ENCODE measurements around the gene ARID4B. TPM values are rescaled to one million over a fixed set of nuclear protein-coding genes. Genes with fewer than 3 reads are reported as not detected.

Gene ARID4B
- total and polyA plus RNA-seq, 2 of the 13 experiments (the other 11 are each of a cell fraction or from before 2014, with no cell fraction given), result 9.7 to 24.6 TPM

DNA sequence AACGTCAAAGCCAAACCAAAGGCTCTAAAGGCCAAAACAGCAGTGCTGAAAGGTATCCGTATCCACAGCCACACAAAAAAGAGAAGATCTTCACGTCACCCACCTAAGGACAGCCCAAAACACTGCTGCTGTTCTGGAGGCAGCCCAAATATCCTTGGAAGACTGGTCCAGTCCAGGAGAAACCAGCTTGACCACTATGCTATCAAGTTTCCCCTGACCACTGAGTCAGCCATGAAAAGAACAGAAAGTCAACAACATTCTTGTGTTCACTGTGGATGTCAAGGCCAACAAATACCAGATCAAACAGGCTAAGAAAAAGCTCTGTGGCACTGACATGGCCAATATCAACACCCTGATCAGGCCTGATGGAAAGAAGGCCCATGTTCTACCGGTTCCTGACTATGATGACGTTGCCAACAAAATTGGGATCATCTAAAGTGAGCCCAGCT, 32.1 kb downstream of the ARID4B start (continued):
- TF ChIP-seq ZNF761 (CRISPR knock-in tag; conservative IDR thresholded peaks at IDR 0.05) (no peak), ZNF282 (IDR thresholded peaks at IDR 0.05; ENCODE audit: partially characterized antibody) (no peak), IKZF4 (CRISPR knock-in tag; IDR thresholded peaks at IDR 0.05; ENCODE audit: borderline replicate concordance, low read depth, not compliant biosample characterization) (no peak), ARNTL (CRISPR knock-in tag; IDR thresholded peaks at IDR 0.05) (no peak), ZSCAN22 (CRISPR knock-in tag; IDR thresholded peaks at IDR 0.05) (no peak), ZBTB42 (CRISPR knock-in tag; IDR thresholded peaks at IDR 0.05) (no peak), KDM3A (CRISPR knock-in tag; IDR thresholded peaks at IDR 0.05; ENCODE audit: low read depth) (no peak; the same call in 1 of the 2 replicates), TEAD2 (CRISPR knock-in tag; IDR thresholded peaks at IDR 0.05) (no peak), XRCC5 (optimal IDR thresholded peaks at IDR 0.05; ENCODE audit: low read length) (no peak), NBN (conservative IDR thresholded peaks at IDR 0.05) (no peak), SMAD1 (CRISPR knock-in tag; IDR thresholded peaks at IDR 0.05; ENCODE audit: borderline replicate concordance, low read depth) (no peak), HNRNPUL1 (IDR thresholded peaks at IDR 0.05; ENCODE audit: low read depth, low read length) (no peak), ZNF136 (CRISPR knock-in tag; IDR thresholded peaks at IDR 0.05; ENCODE audit: low read depth) (no peak)
- TF ChIP-seq, protein P1, sequence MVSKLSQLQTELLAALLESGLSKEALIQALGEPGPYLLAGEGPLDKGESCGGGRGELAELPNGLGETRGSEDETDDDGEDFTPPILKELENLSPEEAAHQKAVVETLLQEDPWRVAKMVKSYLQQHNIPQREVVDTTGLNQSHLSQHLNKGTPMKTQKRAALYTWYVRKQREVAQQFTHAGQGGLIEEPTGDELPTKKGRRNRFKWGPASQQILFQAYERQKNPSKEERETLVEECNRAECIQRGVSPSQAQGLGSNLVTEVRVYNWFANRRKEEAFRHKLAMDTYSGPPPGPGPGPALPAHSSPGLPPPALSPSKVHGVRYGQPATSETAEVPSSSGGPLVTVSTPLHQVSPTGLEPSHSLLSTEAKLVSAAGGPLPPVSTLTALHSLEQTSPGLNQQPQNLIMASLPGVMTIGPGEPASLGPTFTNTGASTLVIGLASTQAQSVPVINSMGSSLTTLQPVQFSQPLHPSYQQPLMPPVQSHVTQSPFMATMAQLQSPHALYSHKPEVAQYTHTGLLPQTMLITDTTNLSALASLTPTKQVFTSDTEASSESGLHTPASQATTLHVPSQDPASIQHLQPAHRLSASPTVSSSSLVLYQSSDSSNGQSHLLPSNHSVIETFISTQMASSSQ (IDR thresholded peaks at IDR 0.05; ENCODE audit: low read depth), result no peak
- TF ChIP-seq, protein P1 (CRISPR knock-in tag; IDR thresholded peaks at IDR 0.05; ENCODE audit: borderline replicate concordance), result peak; percentile 59; the same call in 1 of the 2 replicates
- TF ChIP-seq, protein P2, sequence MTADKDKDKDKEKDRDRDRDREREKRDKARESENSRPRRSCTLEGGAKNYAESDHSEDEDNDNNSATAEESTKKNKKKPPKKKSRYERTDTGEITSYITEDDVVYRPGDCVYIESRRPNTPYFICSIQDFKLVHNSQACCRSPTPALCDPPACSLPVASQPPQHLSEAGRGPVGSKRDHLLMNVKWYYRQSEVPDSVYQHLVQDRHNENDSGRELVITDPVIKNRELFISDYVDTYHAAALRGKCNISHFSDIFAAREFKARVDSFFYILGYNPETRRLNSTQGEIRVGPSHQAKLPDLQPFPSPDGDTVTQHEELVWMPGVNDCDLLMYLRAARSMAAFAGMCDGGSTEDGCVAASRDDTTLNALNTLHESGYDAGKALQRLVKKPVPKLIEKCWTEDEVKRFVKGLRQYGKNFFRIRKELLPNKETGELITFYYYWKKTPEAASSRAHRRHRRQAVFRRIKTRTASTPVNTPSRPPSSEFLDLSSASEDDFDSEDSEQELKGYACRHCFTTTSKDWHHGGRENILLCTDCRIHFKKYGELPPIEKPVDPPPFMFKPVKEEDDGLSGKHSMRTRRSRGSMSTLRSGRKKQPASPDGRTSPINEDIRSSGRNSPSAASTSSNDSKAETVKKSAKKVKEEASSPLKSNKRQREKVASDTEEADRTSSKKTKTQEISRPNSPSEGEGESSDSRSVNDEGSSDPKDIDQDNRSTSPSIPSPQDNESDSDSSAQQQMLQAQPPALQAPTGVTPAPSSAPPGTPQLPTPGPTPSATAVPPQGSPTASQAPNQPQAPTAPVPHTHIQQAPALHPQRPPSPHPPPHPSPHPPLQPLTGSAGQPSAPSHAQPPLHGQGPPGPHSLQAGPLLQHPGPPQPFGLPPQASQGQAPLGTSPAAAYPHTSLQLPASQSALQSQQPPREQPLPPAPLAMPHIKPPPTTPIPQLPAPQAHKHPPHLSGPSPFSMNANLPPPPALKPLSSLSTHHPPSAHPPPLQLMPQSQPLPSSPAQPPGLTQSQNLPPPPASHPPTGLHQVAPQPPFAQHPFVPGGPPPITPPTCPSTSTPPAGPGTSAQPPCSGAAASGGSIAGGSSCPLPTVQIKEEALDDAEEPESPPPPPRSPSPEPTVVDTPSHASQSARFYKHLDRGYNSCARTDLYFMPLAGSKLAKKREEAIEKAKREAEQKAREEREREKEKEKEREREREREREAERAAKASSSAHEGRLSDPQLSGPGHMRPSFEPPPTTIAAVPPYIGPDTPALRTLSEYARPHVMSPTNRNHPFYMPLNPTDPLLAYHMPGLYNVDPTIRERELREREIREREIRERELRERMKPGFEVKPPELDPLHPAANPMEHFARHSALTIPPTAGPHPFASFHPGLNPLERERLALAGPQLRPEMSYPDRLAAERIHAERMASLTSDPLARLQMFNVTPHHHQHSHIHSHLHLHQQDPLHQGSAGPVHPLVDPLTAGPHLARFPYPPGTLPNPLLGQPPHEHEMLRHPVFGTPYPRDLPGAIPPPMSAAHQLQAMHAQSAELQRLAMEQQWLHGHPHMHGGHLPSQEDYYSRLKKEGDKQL (CRISPR knock-in tag; IDR thresholded peaks at IDR 0.05; ENCODE audit: low read depth), result peak; percentile 76; the same call in 1 of the 2 replicates
- TF ChIP-seq, protein P3, sequence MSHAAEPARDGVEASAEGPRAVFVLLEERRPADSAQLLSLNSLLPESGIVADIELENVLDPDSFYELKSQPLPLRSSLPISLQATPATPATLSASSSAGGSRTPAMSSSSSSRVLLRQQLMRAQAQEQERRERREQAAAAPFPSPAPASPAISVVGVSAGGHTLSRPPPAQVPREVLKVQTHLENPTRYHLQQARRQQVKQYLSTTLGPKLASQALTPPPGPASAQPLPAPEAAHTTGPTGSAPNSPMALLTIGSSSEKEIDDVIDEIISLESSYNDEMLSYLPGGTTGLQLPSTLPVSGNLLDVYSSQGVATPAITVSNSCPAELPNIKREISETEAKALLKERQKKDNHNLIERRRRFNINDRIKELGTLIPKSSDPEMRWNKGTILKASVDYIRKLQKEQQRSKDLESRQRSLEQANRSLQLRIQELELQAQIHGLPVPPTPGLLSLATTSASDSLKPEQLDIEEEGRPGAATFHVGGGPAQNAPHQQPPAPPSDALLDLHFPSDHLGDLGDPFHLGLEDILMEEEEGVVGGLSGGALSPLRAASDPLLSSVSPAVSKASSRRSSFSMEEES (CRISPR knock-in tag; IDR thresholded peaks at IDR 0.05), result peak; percentile 70

Data from HepG2 (cell line).